Esophagus squamous epithelium (tissue), 5 donors: ENCODE results near the gene FZD4. TPM values are rescaled to one million over a fixed set of nuclear protein-coding genes. Genes with fewer than 3 reads are reported as not detected.

Experiments used
- DNase-seq: peaks from one replicate; lab custom pipeline; 2025; lab: John Stamatoyannopoulos, UW
- H3K27ac ChIP-seq, 4 donors: fragments of 200-600 bp; sonication (generic); one replicate each; pipeline ENCODE4 v1.5.1; 2016 to 2019; ENCODE audit warnings: mild to moderate bottlenecking in 1 of 4
- H3K27me3 ChIP-seq, 4 donors: fragments of 200-600 bp; sonication (generic); 1 replicate in 3 of 4; 2 replicates in 1 of 4; pipeline versions ENCODE4 v1.5.1 to v1.6.0; 2017 to 2021; ENCODE audit warnings: antibody characterized with exemption in 1 of 4
- H3K36me3 ChIP-seq, 3 donors: fragments of 200-600 bp; sonication (generic); one replicate each; pipeline ENCODE4 v1.5.1; 2016 to 2019
- H3K4me1 ChIP-seq, 3 donors: fragments of 200-600 bp; sonication (generic); one replicate each; pipeline ENCODE4 v1.5.1; 2017 to 2019
- H3K4me3 ChIP-seq, 4 donors: fragments of 200-600 bp; sonication (generic); 1 replicate in 3 of 4; 2 replicates in 1 of 4; pipeline ENCODE4 v1.5.1; 2016 to 2019; ENCODE audit warnings: mild to moderate bottlenecking in 2 of 4, moderate library complexity in 1 of 4
- H3K9me3 ChIP-seq, 3 donors: fragments of 200-600 bp; sonication (generic); one replicate each; pipeline ENCODE4 v1.5.1; 2016 to 2019
- CTCF ChIP-seq, 6 experiments: fragments of 450-650 bp in 4 of 6; fragments of 200-600 bp in 2 of 6; sonication (generic) in 2 of 6; IDR thresholded peaks; one replicate each; pipeline ENCODE4 v1.5.1; 2016 to 2019; ENCODE audit warnings: antibody characterized with exemption in 6 of 6, mild to moderate bottlenecking in 4 of 6, moderate library complexity in 4 of 6
- POLR2A ChIP-seq, 4 donors: fragments of 450-650 bp; IDR thresholded peaks; one replicate each; pipeline ENCODE4 v1.6.1; 2017; ENCODE audit warnings: antibody characterized with exemption in 4 of 4, mild to moderate bottlenecking in 4 of 4, moderate library complexity in 3 of 4
- WGBS, 2 donors: methylation state at CpG; one replicate each; pipeline ENCODE4 v1.1.5; 2018; 5-methylcytosine and 5-hydroxymethylcytosine counted together
- intact Hi-C: fragments of 100-400 bp; cut with DNase I; formaldehyde crosslinking; loops from one replicate; pipeline ENCODE4 v1.15.0; 2022
- total RNA-seq, 4 donors: library from RNA; depleted of rRNA; stranded (reverse); fragments of >200 nt; gene quantifications; one replicate each; pipeline ENCODE4 v1.1.0, GENCODE V29; 2016
- donor health status: DM: yes; HTN: yes; CAD: no.

The FZD4 gene
- total RNA-seq, 4 donors from 2014 or later = 1.1 to 14.3 (median 6.8) TPM

- TF ChIP-seq POLR2A (IDR thresholded peaks at IDR 0.05) = no peak
- TF ChIP-seq CTCF (IDR thresholded peaks at IDR 0.05) = no peak
- H3K4me1 ChIP-seq = peaks cover 0 to 31% (median 4%) of the 10 kb centered on the region in 3 donors
- intact Hi-C loops = no loop called here
Observed at GRCh38 chr11:86981777-86982540, 26.8 kb upstream of the FZD4 start.

GRCh38 chr11:86980086-86980796 lies 25.0 kb upstream of the FZD4 start:
- WGBS, 2 donors = 56 to 70% methylated on average over 7 of the region's 7 CpGs
- Histone ChIP-seq H3K4me1 (peaks cover 0 to 31% (median 4%) of the 10 kb centered on the region in 3 donors), H3K36me3 (no peaks in the 10 kb centered on the region), H3K27ac (no peak overlapping the region), H3K27me3 (no peaks in the 10 kb centered on the region), H3K9me3 (no peaks in the 10 kb centered on the region), H3K4me3 (no peak overlapping the region)
- no peak for DNase-seq
- TF ChIP-seq CTCF (IDR thresholded peaks at IDR 0.05) = no peak
- no peak for TF ChIP-seq POLR2A (IDR thresholded peaks at IDR 0.05)
- intact Hi-C loops = no loop called here

More at GRCh38 chr11:86981777-86982540, 26.8 kb upstream of the FZD4 start:
- Histone ChIP-seq H3K36me3 (no peaks in the 10 kb centered on the region), H3K9me3 (no peaks in the 10 kb centered on the region), H3K4me3 (no peak overlapping the region), H3K27ac (peak overlapping the region in 1 of 4 donors; percentile 38), H3K27me3 (no peaks in the 10 kb centered on the region)
- WGBS, 2 donors = 86 to 89% methylated on average over 7 of the region's 7 CpGs
- no peak for DNase-seq

- H3K9me3 ChIP-seq = no peaks in the 10 kb centered on the region
- intact Hi-C loops = no loop called here
Observed at GRCh38 chr11:86978756-86979608, 23.8 kb upstream of the FZD4 start.

GRCh38 chr11:86978247-86978646 lies 23.1 kb upstream of the FZD4 start:
- no peak for DNase-seq
- TF ChIP-seq CTCF (IDR thresholded peaks at IDR 0.05) = no peak
- no peak for TF ChIP-seq POLR2A (IDR thresholded peaks at IDR 0.05)
- H3K4me3 ChIP-seq = no peak overlapping the region
- H3K27me3 ChIP-seq = no peaks in the 10 kb centered on the region
- no peaks in the 10 kb centered on the region for H3K36me3 ChIP-seq
- 67 to 73% methylated on average over 4 to 7 of the region's 7 CpGs for WGBS, 2 donors
- H3K4me1 ChIP-seq = peaks cover 0 to 25% (median 4%) of the 10 kb centered on the region in 3 donors
- H3K9me3 ChIP-seq = peaks cover 0 to 4% (median 0%) of the 10 kb centered on the region in 3 donors
- no peak overlapping the region for H3K27ac ChIP-seq
- intact Hi-C loops = no loop called here

More at GRCh38 chr11:86978756-86979608, 23.8 kb upstream of the FZD4 start:
- H3K4me1 ChIP-seq = peaks cover 0 to 31% (median 4%) of the 10 kb centered on the region in 3 donors
- no peak overlapping the region for H3K4me3 ChIP-seq
- 47 to 53% methylated on average over 3 of the region's 3 CpGs for WGBS, 2 donors
- no peak for TF ChIP-seq POLR2A (IDR thresholded peaks at IDR 0.05)
- TF ChIP-seq CTCF (IDR thresholded peaks at IDR 0.05) = peak in 5 of 6 experiments; percentile 25 to 58 (median 45)
- no peak for DNase-seq
- H3K27ac ChIP-seq = no peak overlapping the region
- no peaks in the 10 kb centered on the region for H3K36me3 ChIP-seq
- H3K27me3 ChIP-seq = no peaks in the 10 kb centered on the region
